GM12878 (cell line): ENCODE results near the gene KISS1R.

Source experiments
- CHD1 ChIP-seq: IDR thresholded peaks from 2 replicates; pipeline ENCODE4 v1.6.1; 2012; ENCODE audit warnings: low read depth, low read length, improper control_type of control experiment
- CHD2 ChIP-seq: IDR thresholded peaks from 2 replicates; pipeline ENCODE4 v1.6.1; 2011; ENCODE audit warnings: low read depth, low read length, improper control_type of control experiment, borderline replicate concordance
- CTCF ChIP-seq, 3 experiments: IDR thresholded peaks in 2 of 3; conservative IDR thresholded peaks in 1 of 3; 2 replicates each; pipeline ENCODE4 v1.5.1; 2011; ENCODE audit warnings: low read depth in 3 of 3, low read length in 3 of 3, mild to moderate bottlenecking in 3 of 3, control low read depth in 2 of 3, moderate library complexity in 2 of 3, inconsistent platforms in 1 of 3, mixed read lengths in 1 of 3; ENCODE audit not compliant: control insufficient read depth in 2 of 3, insufficient read depth in 1 of 3; ENCODE audit errors: extremely low read depth in 1 of 3
- MLLT1 ChIP-seq: fragments of 450-650 bp; IDR thresholded peaks from 2 replicates; pipeline ENCODE4 v1.6.1; 2016; ENCODE audit warnings: mild to moderate bottlenecking
- RAD21 ChIP-seq: IDR thresholded peaks from 2 replicates; pipeline ENCODE4 v1.6.1; 2011; ENCODE audit warnings: mild to moderate bottlenecking, low read depth, low read length, moderate library complexity; ENCODE audit not compliant: insufficient read depth
- REST ChIP-seq: IDR thresholded peaks from 2 replicates; pipeline ENCODE4 v1.6.1; 2012; ENCODE audit warnings: mild to moderate bottlenecking, low read depth, low read length
- SMAD1 ChIP-seq: fragments of 450-650 bp; IDR thresholded peaks from 2 replicates; pipeline ENCODE4 v1.6.1; 2018; ENCODE audit warnings: mild to moderate bottlenecking, low read depth; ENCODE audit not compliant: partially characterized antibody
- ZZZ3 ChIP-seq: IDR thresholded peaks from 2 replicates; pipeline ENCODE4 v1.6.1; 2011; ENCODE audit warnings: low read depth; ENCODE audit not compliant: control insufficient read depth, insufficient read length

GRCh38 chr19:958967-959855 is 42.1 kb downstream of the KISS1R start:
- TF ChIP-seq SMAD1 = no peak
- TF ChIP-seq CHD1 = no peak
- TF ChIP-seq MLLT1 = no peak
- TF ChIP-seq CTCF (IDR thresholded peaks at IDR 0.05 in 2 of 3, conservative IDR thresholded peaks at IDR 0.05 in 1 of 3; ENCODE audit: control insufficient read depth in 2 of 3, extremely low read depth in 1 of 3, insufficient read depth in 1 of 3, low read depth in 3 of 3, low read length in 3 of 3) = no peak
- TF ChIP-seq RAD21 = no peak
- TF ChIP-seq REST = no peak
- TF ChIP-seq CHD2 = no peak
- no peak for TF ChIP-seq ZZZ3
